Mesendoderm (in vitro differentiated cells): Measurements from ENCODE around the gene XXYLT1.
A peak's percentile ranks its signal among the peaks of the same experiment; 100 is the strongest.

Experiments
- DNase-seq: peaks from one replicate; pipeline ENCODE4 v3.0.0; 2013
- H2AK5ac ChIP-seq: 2 replicates; pipeline ENCODE4 v1.6.1; 2013; ENCODE audit warnings: low read length, inconsistent platforms
- H2BK120ac ChIP-seq: 2 replicates; pipeline ENCODE4 v1.6.1; 2013; ENCODE audit warnings: low read depth, mild to moderate bottlenecking, low read length, moderate library complexity, mixed read lengths
- H2BK15ac ChIP-seq: replicated peaks from 2 replicates; pipeline ENCODE4 v1.6.1; 2013; ENCODE audit warnings: low read depth, mild to moderate bottlenecking, moderate library complexity
- H2BK5ac ChIP-seq: 2 replicates; pipeline ENCODE4 v1.6.1; 2013; ENCODE audit warnings: low read length, inconsistent platforms
- H3K18ac ChIP-seq: 2 replicates; pipeline ENCODE4 v1.6.1; 2013; ENCODE audit warnings: mild to moderate bottlenecking, low read length, mixed read lengths
- H3K23ac ChIP-seq: one replicate; pipeline ENCODE4 v1.6.1; 2013; ENCODE audit warnings: low read length
- H3K27ac ChIP-seq: 2 replicates; pipeline ENCODE4 v1.5.1; 2013; ENCODE audit warnings: low read depth, mild to moderate bottlenecking, inconsistent platforms, low read length, moderate library complexity
- H3K27me3 ChIP-seq: 2 replicates; pipeline ENCODE4 v1.6.1; 2013; ENCODE audit warnings: low read length, control low read depth, mild to moderate bottlenecking, inconsistent platforms; ENCODE audit not compliant: insufficient read depth, poor library complexity
- H3K36me3 ChIP-seq: 2 replicates; pipeline ENCODE4 v1.6.1; 2013; ENCODE audit warnings: low read length, inconsistent platforms; ENCODE audit not compliant: control insufficient read depth, insufficient read depth
- H3K4ac ChIP-seq: one replicate; pipeline ENCODE4 v1.6.1; 2013; ENCODE audit warnings: low read depth, mild to moderate bottlenecking, low read length, moderate library complexity
- H3K4me1 ChIP-seq: 2 replicates; pipeline ENCODE4 v1.6.1; 2013; ENCODE audit warnings: low read depth, low read length, inconsistent platforms; ENCODE audit not compliant: control insufficient read depth
- H3K4me2 ChIP-seq: 2 replicates; pipeline ENCODE4 v1.6.1; 2013; ENCODE audit warnings: low read length
- H3K4me3 ChIP-seq: 2 replicates; pipeline ENCODE4 v1.5.1; 2013; ENCODE audit warnings: mild to moderate bottlenecking, low read length
- H3K56ac ChIP-seq: one replicate; pipeline ENCODE4 v1.6.1; 2013; ENCODE audit warnings: low read length
- H3K79me1 ChIP-seq: 2 replicates; pipeline ENCODE4 v1.6.1; 2013; ENCODE audit warnings: low read length, inconsistent platforms
- H3K79me2 ChIP-seq: 2 replicates; pipeline ENCODE4 v1.6.1; 2013; ENCODE audit warnings: mild to moderate bottlenecking, low read length; ENCODE audit not compliant: control insufficient read depth, insufficient read depth
- H3K9ac ChIP-seq: 2 replicates; pipeline ENCODE4 v1.6.1; 2013; ENCODE audit warnings: low read length, inconsistent platforms
- H4K5ac ChIP-seq: one replicate; pipeline ENCODE4 v1.6.1; 2013; ENCODE audit warnings: low read length
- H4K8ac ChIP-seq: one replicate; pipeline ENCODE4 v1.6.1; 2013; ENCODE audit warnings: low read depth, mild to moderate bottlenecking, control low read depth, low read length, moderate library complexity
- WGBS: extraction: QIAGEN DNeasy Blood & Tissue Kit; methylation state at CpG from one replicate; pipeline ENCODE4 v1.1.7; 2013; ENCODE audit warnings: low lambda C conversion rate, missing lambda C conversion rate; ENCODE audit not compliant: insufficient coverage; ENCODE audit errors: extremely low coverage; 5-methylcytosine and 5-hydroxymethylcytosine counted together

XXYLT1 gene

GRCh38 chr3:195182470-195182795 is 88.5 kb downstream of the XXYLT1 start:
- Histone ChIP-seq H3K27me3 (no peaks in the 10 kb centered on the region), H3K4me2 (no peak overlapping the region), H3K27ac (no peak overlapping the region), H3K9ac (no peak overlapping the region), H4K8ac (no peak overlapping the region), H3K79me2 (peaks cover 5% of the 10 kb centered on the region), H2BK120ac (no peak overlapping the region), H3K56ac (no peak overlapping the region), H2AK5ac (no peak overlapping the region), H2BK15ac (no peak overlapping the region), H3K4me1 (peaks cover 6% of the 10 kb centered on the region), H3K4ac (no peak overlapping the region), H3K4me3 (no peak overlapping the region), H2BK5ac (no peak overlapping the region), H3K23ac (no peak overlapping the region), H3K36me3 (no peaks in the 10 kb centered on the region), H3K79me1 (peaks cover 13% of the 10 kb centered on the region), H4K5ac (no peak overlapping the region), H3K18ac (no peak overlapping the region)
- WGBS, result no CpG with 5 or more reads among the region's 5 CpGs
- peak; percentile 60 for DNase-seq

GRCh38 chr3:195181741-195182469 is 89.1 kb downstream of the XXYLT1 start:
- H3K4ac ChIP-seq, result no peak overlapping the region
- no peak overlapping the region for H4K8ac ChIP-seq
- no peak overlapping the region for H3K4me2 ChIP-seq
- no peaks in the 10 kb centered on the region for H3K27me3 ChIP-seq
- H3K36me3 ChIP-seq, result no peaks in the 10 kb centered on the region
- no peak overlapping the region for H2BK120ac ChIP-seq
- H3K4me3 ChIP-seq, result no peak overlapping the region
- no CpG with 5 or more reads among the region's 7 CpGs for WGBS
- no peak overlapping the region for H3K9ac ChIP-seq
- no peak overlapping the region for H2BK15ac ChIP-seq
- no peak overlapping the region for H3K56ac ChIP-seq
- no peak overlapping the region for H4K5ac ChIP-seq
- DNase-seq, result no peak
- no peak overlapping the region for H2AK5ac ChIP-seq
- H3K79me2 ChIP-seq, result peaks cover 5% of the 10 kb centered on the region
- peaks cover 6% of the 10 kb centered on the region for H3K4me1 ChIP-seq
- H2BK5ac ChIP-seq, result no peak overlapping the region
- no peak overlapping the region for H3K18ac ChIP-seq
- H3K27ac ChIP-seq, result no peak overlapping the region
- H3K23ac ChIP-seq, result no peak overlapping the region
- peaks cover 15% of the 10 kb centered on the region for H3K79me1 ChIP-seq

- no peaks in the 10 kb centered on the region for H3K36me3 ChIP-seq
- no peak overlapping the region for H3K23ac ChIP-seq
- H3K27me3 ChIP-seq, result no peaks in the 10 kb centered on the region
- H3K27ac ChIP-seq, result no peak overlapping the region
- no peak overlapping the region for H3K56ac ChIP-seq
- no peak overlapping the region for H4K5ac ChIP-seq
- H4K8ac ChIP-seq, result no peak overlapping the region
- H2BK15ac ChIP-seq, result no peak overlapping the region
- no peak overlapping the region for H2AK5ac ChIP-seq
- H3K4me1 ChIP-seq, result peaks cover 6% of the 10 kb centered on the region
- H3K4ac ChIP-seq, result no peak overlapping the region
- H3K9ac ChIP-seq, result no peak overlapping the region
- H3K4me2 ChIP-seq, result no peak overlapping the region
- no peak overlapping the region for H3K18ac ChIP-seq
- no CpG with 5 or more reads among the region's 9 CpGs for WGBS
- H3K79me2 ChIP-seq, result peaks cover 2% of the 10 kb centered on the region
- no peak for DNase-seq
- H3K4me3 ChIP-seq, result no peak overlapping the region
- H2BK120ac ChIP-seq, result no peak overlapping the region
- H2BK5ac ChIP-seq, result no peak overlapping the region
- H3K79me1 ChIP-seq, result peaks cover 11% of the 10 kb centered on the region
Observed at GRCh38 chr3:195181113-195181498, 89.9 kb downstream of the XXYLT1 start.

- no peak overlapping the region for H2BK5ac ChIP-seq
- peaks cover 2% of the 10 kb centered on the region for H3K79me2 ChIP-seq
- H2BK120ac ChIP-seq, result no peak overlapping the region
- no peak overlapping the region for H3K27ac ChIP-seq
- H4K5ac ChIP-seq, result no peak overlapping the region
- H3K18ac ChIP-seq, result no peak overlapping the region
- H2AK5ac ChIP-seq, result no peak overlapping the region
- no peak overlapping the region for H2BK15ac ChIP-seq
- H3K23ac ChIP-seq, result no peak overlapping the region
- no peak overlapping the region for H3K56ac ChIP-seq
- H3K4me1 ChIP-seq, result peaks cover 6% of the 10 kb centered on the region
- H3K79me1 ChIP-seq, result peaks cover 7% of the 10 kb centered on the region
- H3K36me3 ChIP-seq, result no peaks in the 10 kb centered on the region
- no CpG with 5 or more reads among the region's 17 CpGs for WGBS
- no peak overlapping the region for H3K4me2 ChIP-seq
- H3K4me3 ChIP-seq, result no peak overlapping the region
- H3K9ac ChIP-seq, result no peak overlapping the region
- H4K8ac ChIP-seq, result no peak overlapping the region
- H3K4ac ChIP-seq, result no peak overlapping the region
- DNase-seq, result no peak
- H3K27me3 ChIP-seq, result no peaks in the 10 kb centered on the region
Observed at GRCh38 chr3:195180490-195181112, 90.4 kb downstream of the XXYLT1 start.

- H4K8ac ChIP-seq, result no peak overlapping the region
- no peak overlapping the region for H3K56ac ChIP-seq
- no peak overlapping the region for H3K27ac ChIP-seq
- no peak overlapping the region for H3K4me3 ChIP-seq
- peak overlapping the region; percentile 12 for H4K5ac ChIP-seq
- WGBS, result no CpG with 5 or more reads among the region's 24 CpGs
- H3K18ac ChIP-seq, result no peak overlapping the region
- peaks cover 11% of the 10 kb centered on the region for H3K79me1 ChIP-seq
- H3K9ac ChIP-seq, result no peak overlapping the region
- H3K4ac ChIP-seq, result no peak overlapping the region
- no peak overlapping the region for H2BK120ac ChIP-seq
- H2AK5ac ChIP-seq, result no peak overlapping the region
- H3K23ac ChIP-seq, result no peak overlapping the region
- H2BK5ac ChIP-seq, result no peak overlapping the region
- no peak overlapping the region for H3K4me2 ChIP-seq
- no peaks in the 10 kb centered on the region for H3K36me3 ChIP-seq
- H2BK15ac ChIP-seq, result no peak overlapping the region
- H3K27me3 ChIP-seq, result no peaks in the 10 kb centered on the region
- H3K79me2 ChIP-seq, result peaks cover 2% of the 10 kb centered on the region
- H3K4me1 ChIP-seq, result peaks cover 6% of the 10 kb centered on the region
- DNase-seq, result no peak
Observed at GRCh38 chr3:195179776-195180489, 91.0 kb downstream of the XXYLT1 start.
